Neural progenitor cell (in vitro differentiated cells): ENCODE data around the gene POFUT1.
"Not testable (repeated sequence)": the region's sequence is repeated elsewhere in the genome, so short reads cannot be mapped to it uniquely, and the experiment has no call there.

Experiments used
- CTCF ChIP-seq: fragments of 200-600 bp; sonication (generic); IDR thresholded peaks from 2 replicates; pipeline ENCODE4 v1.5.1; 2017; ENCODE audit warnings: antibody characterized with exemption, mild to moderate bottlenecking
- EZH2 ChIP-seq: fragments of 200-600 bp; sonication (generic); IDR thresholded peaks from 2 replicates; pipeline ENCODE4 v1.6.1; 2017; ENCODE audit warnings: antibody characterized with exemption, mild to moderate bottlenecking, moderate library complexity
- EZH2phosphoT487 ChIP-seq: fragments of 200-600 bp; sonication (generic); IDR thresholded peaks from 2 replicates; pipeline ENCODE4 v1.6.1; 2017; ENCODE audit warnings: antibody characterized with exemption

- TF ChIP-seq CTCF, EZH2phosphoT487, EZH2: not testable (repeated sequence)
These were observed 10.5 kb upstream of the POFUT1 start for GRCh38 chr20:32197136-32197535.
